ENCODE measurements around the gene NYNRIN.

Gene NYNRIN

GRCh38 chr14:24431569-24432258, 32.9 kb downstream of the NYNRIN start:
- Histone ChIP-seq H3K9ac (ENCODE audit: low read depth in 1 of 2, low read length in 2 of 2) (peak overlapping the region; percentile 98 to 100), H3K27ac (ENCODE audit: low read depth, low read length) (peak overlapping the region; percentile 26), H3K4me3 (ENCODE audit: low read depth in 1 of 2, low read length in 2 of 2) (peak overlapping the region; percentile 96 to 97), H3K4me1 (ENCODE audit: control insufficient read depth in 1 of 2, insufficient read depth in 2 of 2, low read length in 2 of 2) (peaks cover 48 to 52% of the 10 kb centered on the region in 2 donors), H3K27me3 (ENCODE audit: control insufficient read depth in 1 of 2, insufficient read depth in 2 of 2, low read length in 2 of 2) (no peaks in the 10 kb centered on the region), H3K9me3 (ENCODE audit: control insufficient read depth in 1 of 2, low read length in 2 of 2) (no peaks in the 10 kb centered on the region), H3K36me3 (ENCODE audit: control insufficient read depth in 1 of 2, insufficient read depth in 2 of 2, low read length in 2 of 2) (peaks cover 23 to 31% of the 10 kb centered on the region in 2 donors)

- Histone ChIP-seq H3K4me3 (ENCODE audit: low read depth in 1 of 2, low read length in 2 of 2) (peak overlapping the region; percentile 8 to 97), H3K9me3 (ENCODE audit: control insufficient read depth in 1 of 2, low read length in 2 of 2) (no peaks in the 10 kb centered on the region), H3K4me1 (ENCODE audit: control insufficient read depth in 1 of 2, insufficient read depth in 2 of 2, low read length in 2 of 2) (peaks cover 51 to 55% of the 10 kb centered on the region in 2 donors), H3K27me3 (ENCODE audit: control insufficient read depth in 1 of 2, insufficient read depth in 2 of 2, low read length in 2 of 2) (no peaks in the 10 kb centered on the region), H3K27ac (ENCODE audit: low read depth, low read length) (no peak overlapping the region), H3K9ac (ENCODE audit: low read depth in 1 of 2, low read length in 2 of 2) (peak overlapping the region in 1 of 2 donors; percentile 25), H3K36me3 (ENCODE audit: control insufficient read depth in 1 of 2, insufficient read depth in 2 of 2, low read length in 2 of 2) (peaks cover 31 to 39% of the 10 kb centered on the region in 2 donors)
These were observed 33.7 kb downstream of the NYNRIN start for GRCh38 chr14:24432259-24433131.

- no peak overlapping the region for H3K27ac ChIP-seq (ENCODE audit: low read depth, low read length)
- no peaks in the 10 kb centered on the region for H3K27me3 ChIP-seq (ENCODE audit: control insufficient read depth in 1 of 2, insufficient read depth in 2 of 2, low read length in 2 of 2)
- H3K9me3 ChIP-seq (ENCODE audit: control insufficient read depth in 1 of 2, low read length in 2 of 2), result no peaks in the 10 kb centered on the region
- no peak overlapping the region for H3K4me3 ChIP-seq (ENCODE audit: low read depth in 1 of 2, low read length in 2 of 2)
- peaks cover 46 to 54% of the 10 kb centered on the region in 2 donors for H3K36me3 ChIP-seq (ENCODE audit: control insufficient read depth in 1 of 2, insufficient read depth in 2 of 2, low read length in 2 of 2)
- peaks cover 36 to 40% of the 10 kb centered on the region in 2 donors for H3K4me1 ChIP-seq (ENCODE audit: control insufficient read depth in 1 of 2, insufficient read depth in 2 of 2, low read length in 2 of 2)
- H3K9ac ChIP-seq (ENCODE audit: low read depth in 1 of 2, low read length in 2 of 2), result no peak overlapping the region
These were observed 35.2 kb downstream of the NYNRIN start for GRCh38 chr14:24434036-24434435.

- no peak overlapping the region for H3K27ac ChIP-seq (ENCODE audit: low read depth, low read length)
These were observed 35.9 kb downstream of the NYNRIN start for GRCh38 chr14:24434676-24435075.

GRCh38 chr14:24435192-24435810, 36.5 kb downstream of the NYNRIN start:
- Histone ChIP-seq H3K36me3 (ENCODE audit: control insufficient read depth in 1 of 2, insufficient read depth in 2 of 2, low read length in 2 of 2) (peaks cover 50 to 67% of the 10 kb centered on the region in 2 donors), H3K9ac (ENCODE audit: low read depth in 1 of 2, low read length in 2 of 2) (no peak overlapping the region), H3K4me3 (ENCODE audit: low read depth in 1 of 2, low read length in 2 of 2) (no peak overlapping the region), H3K27ac (ENCODE audit: low read depth, low read length) (no peak overlapping the region), H3K4me1 (ENCODE audit: control insufficient read depth in 1 of 2, insufficient read depth in 2 of 2, low read length in 2 of 2) (peaks cover 32 to 36% of the 10 kb centered on the region in 2 donors), H3K27me3 (ENCODE audit: control insufficient read depth in 1 of 2, insufficient read depth in 2 of 2, low read length in 2 of 2) (no peaks in the 10 kb centered on the region), H3K9me3 (ENCODE audit: control insufficient read depth in 1 of 2, low read length in 2 of 2) (no peaks in the 10 kb centered on the region)

More at GRCh38 chr14:24434676-24435075, 35.9 kb downstream of the NYNRIN start:
- peaks cover 50 to 61% of the 10 kb centered on the region in 2 donors for H3K36me3 ChIP-seq (ENCODE audit: control insufficient read depth in 1 of 2, insufficient read depth in 2 of 2, low read length in 2 of 2)
- H3K9ac ChIP-seq (ENCODE audit: low read depth in 1 of 2, low read length in 2 of 2), result no peak overlapping the region
- H3K4me3 ChIP-seq (ENCODE audit: low read depth in 1 of 2, low read length in 2 of 2), result no peak overlapping the region
- no peaks in the 10 kb centered on the region for H3K9me3 ChIP-seq (ENCODE audit: control insufficient read depth in 1 of 2, low read length in 2 of 2)
- peaks cover 31 to 34% of the 10 kb centered on the region in 2 donors for H3K4me1 ChIP-seq (ENCODE audit: control insufficient read depth in 1 of 2, insufficient read depth in 2 of 2, low read length in 2 of 2)
- H3K27me3 ChIP-seq (ENCODE audit: control insufficient read depth in 1 of 2, insufficient read depth in 2 of 2, low read length in 2 of 2), result no peaks in the 10 kb centered on the region

GRCh38 chr14:24435998-24436354, 37.2 kb downstream of the NYNRIN start:
- peaks cover 34 to 37% of the 10 kb centered on the region in 2 donors for H3K4me1 ChIP-seq (ENCODE audit: control insufficient read depth in 1 of 2, insufficient read depth in 2 of 2, low read length in 2 of 2)
- H3K27me3 ChIP-seq (ENCODE audit: control insufficient read depth in 1 of 2, insufficient read depth in 2 of 2, low read length in 2 of 2), result no peaks in the 10 kb centered on the region
- H3K9ac ChIP-seq (ENCODE audit: low read depth in 1 of 2, low read length in 2 of 2), result no peak overlapping the region
- no peak overlapping the region for H3K4me3 ChIP-seq (ENCODE audit: low read depth in 1 of 2, low read length in 2 of 2)
- H3K36me3 ChIP-seq (ENCODE audit: control insufficient read depth in 1 of 2, insufficient read depth in 2 of 2, low read length in 2 of 2), result peaks cover 50 to 72% of the 10 kb centered on the region in 2 donors
- no peaks in the 10 kb centered on the region for H3K9me3 ChIP-seq (ENCODE audit: control insufficient read depth in 1 of 2, low read length in 2 of 2)
- H3K27ac ChIP-seq (ENCODE audit: low read depth, low read length), result no peak overlapping the region

GRCh38 chr14:24436355-24437019, 37.7 kb downstream of the NYNRIN start:
- Histone ChIP-seq H3K9ac (ENCODE audit: low read depth in 1 of 2, low read length in 2 of 2) (no peak overlapping the region), H3K36me3 (ENCODE audit: control insufficient read depth in 1 of 2, insufficient read depth in 2 of 2, low read length in 2 of 2) (peaks cover 53 to 72% of the 10 kb centered on the region in 2 donors), H3K4me1 (ENCODE audit: control insufficient read depth in 1 of 2, insufficient read depth in 2 of 2, low read length in 2 of 2) (peaks cover 34 to 35% of the 10 kb centered on the region in 2 donors), H3K27ac (ENCODE audit: low read depth, low read length) (no peak overlapping the region), H3K9me3 (ENCODE audit: control insufficient read depth in 1 of 2, low read length in 2 of 2) (no peaks in the 10 kb centered on the region), H3K27me3 (ENCODE audit: control insufficient read depth in 1 of 2, insufficient read depth in 2 of 2, low read length in 2 of 2) (no peaks in the 10 kb centered on the region), H3K4me3 (ENCODE audit: low read depth in 1 of 2, low read length in 2 of 2) (no peak overlapping the region)

- Histone ChIP-seq H3K27ac (ENCODE audit: low read depth, low read length) (no peak overlapping the region), H3K27me3 (ENCODE audit: control insufficient read depth in 1 of 2, insufficient read depth in 2 of 2, low read length in 2 of 2) (no peaks in the 10 kb centered on the region), H3K9me3 (ENCODE audit: control insufficient read depth in 1 of 2, low read length in 2 of 2) (no peaks in the 10 kb centered on the region), H3K4me3 (ENCODE audit: low read depth in 1 of 2, low read length in 2 of 2) (no peak overlapping the region), H3K9ac (ENCODE audit: low read depth in 1 of 2, low read length in 2 of 2) (no peak overlapping the region), H3K4me1 (ENCODE audit: control insufficient read depth in 1 of 2, insufficient read depth in 2 of 2, low read length in 2 of 2) (peaks cover 32 to 33% of the 10 kb centered on the region in 2 donors), H3K36me3 (ENCODE audit: control insufficient read depth in 1 of 2, insufficient read depth in 2 of 2, low read length in 2 of 2) (peaks cover 51 to 68% of the 10 kb centered on the region in 2 donors)
These were observed 38.4 kb downstream of the NYNRIN start for GRCh38 chr14:24437020-24437735.

GRCh38 chr14:24437736-24438067, 38.9 kb downstream of the NYNRIN start:
- Histone ChIP-seq H3K9ac (ENCODE audit: low read depth in 1 of 2, low read length in 2 of 2) (no peak overlapping the region), H3K9me3 (ENCODE audit: control insufficient read depth in 1 of 2, low read length in 2 of 2) (no peaks in the 10 kb centered on the region), H3K36me3 (ENCODE audit: control insufficient read depth in 1 of 2, insufficient read depth in 2 of 2, low read length in 2 of 2) (peaks cover 46 to 63% of the 10 kb centered on the region in 2 donors), H3K27me3 (ENCODE audit: control insufficient read depth in 1 of 2, insufficient read depth in 2 of 2, low read length in 2 of 2) (no peaks in the 10 kb centered on the region), H3K27ac (ENCODE audit: low read depth, low read length) (no peak overlapping the region), H3K4me1 (ENCODE audit: control insufficient read depth in 1 of 2, insufficient read depth in 2 of 2, low read length in 2 of 2) (peaks cover 28% of the 10 kb centered on the region in 2 donors), H3K4me3 (ENCODE audit: low read depth in 1 of 2, low read length in 2 of 2) (no peak overlapping the region)

All from duodenal mucosa (tissue), 2 donors.